T-helper 1 cell treated with Interleukin-12 subunit alpha and Interleukin-12 subunit beta and Interleukin-4 antibody, amounts not matched to agents 30 μg/mL and 1 μg/mL, for 36 hours (primary cell): Measurements from ENCODE around the gene AURKAIP1.

Experiments
- H3K27ac Mint-ChIP-seq: one replicate; pipeline ENCODE4 v1.8.0; 2021; ENCODE audit warnings: mild to moderate bottlenecking, mixed read lengths
- H3K27me3 Mint-ChIP-seq: one replicate; pipeline ENCODE4 v1.8.0; 2021; ENCODE audit warnings: low read depth, mixed read lengths
- H3K36me3 Mint-ChIP-seq: one replicate; pipeline ENCODE4 v1.8.0; 2021; ENCODE audit warnings: low read depth, mixed read lengths
- H3K4me1 Mint-ChIP-seq: one replicate; pipeline ENCODE4 v1.8.0; 2021; ENCODE audit warnings: low read depth, mixed read lengths
- H3K4me3 Mint-ChIP-seq: one replicate; pipeline ENCODE4 v1.8.0; 2021; ENCODE audit warnings: mild to moderate bottlenecking, moderate library complexity, mixed read lengths
- H3K9me3 Mint-ChIP-seq: one replicate; pipeline ENCODE4 v1.8.0; 2021; ENCODE audit warnings: mixed read lengths

Gene AURKAIP1

DNA sequence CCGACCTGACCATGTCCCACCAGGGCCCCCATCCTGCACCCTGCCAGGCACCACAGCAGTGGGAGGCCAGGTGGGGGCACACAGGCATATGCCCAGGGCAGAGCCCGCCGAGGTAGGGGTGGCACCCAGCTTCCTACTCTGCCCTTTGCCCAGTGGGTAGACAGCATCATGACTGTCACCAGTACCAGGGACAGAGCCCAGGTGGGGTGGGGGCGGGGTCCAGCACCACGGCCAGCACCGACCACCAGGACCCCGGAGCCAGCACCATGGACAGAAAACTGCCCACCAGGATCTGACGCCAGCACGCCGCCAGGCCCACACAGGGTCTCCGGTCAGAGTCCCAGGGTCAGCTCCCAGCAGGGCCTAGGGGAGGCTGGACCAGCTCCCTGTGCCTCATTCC is 40.2 kb downstream of the AURKAIP1 start:
- Mint-ChIP-seq H3K4me1 (peaks cover 1% of the 10 kb centered on the region), H3K27me3 (no peaks in the 10 kb centered on the region), H3K27ac (no peak overlapping the region), H3K4me3 (no peak overlapping the region), H3K36me3 (peaks cover 6% of the 10 kb centered on the region), H3K9me3 (no peaks in the 10 kb centered on the region)

DNA sequence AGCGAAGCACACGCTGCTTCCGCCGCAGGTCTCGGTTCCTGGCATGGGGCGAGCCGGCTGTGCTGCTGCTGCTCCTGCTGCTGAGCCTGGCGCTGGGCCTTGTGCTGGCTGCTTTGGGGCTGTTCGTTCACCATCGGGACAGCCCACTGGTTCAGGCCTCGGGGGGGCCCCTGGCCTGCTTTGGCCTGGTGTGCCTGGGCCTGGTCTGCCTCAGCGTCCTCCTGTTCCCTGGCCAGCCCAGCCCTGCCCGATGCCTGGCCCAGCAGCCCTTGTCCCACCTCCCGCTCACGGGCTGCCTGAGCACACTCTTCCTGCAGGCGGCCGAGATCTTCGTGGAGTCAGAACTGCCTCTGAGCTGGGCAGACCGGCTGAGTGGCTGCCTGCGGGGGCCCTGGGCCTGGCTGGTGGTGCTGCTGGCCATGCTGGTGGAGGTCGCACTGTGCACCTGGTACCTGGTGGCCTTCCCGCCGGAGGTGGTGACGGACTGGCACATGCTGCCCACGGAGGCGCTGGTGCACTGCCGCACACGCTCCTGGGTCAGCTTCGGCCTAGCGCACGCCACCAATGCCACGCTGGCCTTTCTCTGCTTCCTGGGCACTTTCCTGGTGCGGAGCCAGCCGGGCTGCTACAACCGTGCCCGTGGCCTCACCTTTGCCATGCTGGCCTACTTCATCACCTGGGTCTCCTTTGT is 41.3 kb downstream of the AURKAIP1 start:
- no peaks in the 10 kb centered on the region for H3K9me3 Mint-ChIP-seq
- peaks cover 3% of the 10 kb centered on the region for H3K4me1 Mint-ChIP-seq
- H3K27me3 Mint-ChIP-seq, result no peaks in the 10 kb centered on the region
- H3K36me3 Mint-ChIP-seq, result peaks cover 3% of the 10 kb centered on the region
- H3K4me3 Mint-ChIP-seq, result no peak overlapping the region
- no peak overlapping the region for H3K27ac Mint-ChIP-seq

DNA sequence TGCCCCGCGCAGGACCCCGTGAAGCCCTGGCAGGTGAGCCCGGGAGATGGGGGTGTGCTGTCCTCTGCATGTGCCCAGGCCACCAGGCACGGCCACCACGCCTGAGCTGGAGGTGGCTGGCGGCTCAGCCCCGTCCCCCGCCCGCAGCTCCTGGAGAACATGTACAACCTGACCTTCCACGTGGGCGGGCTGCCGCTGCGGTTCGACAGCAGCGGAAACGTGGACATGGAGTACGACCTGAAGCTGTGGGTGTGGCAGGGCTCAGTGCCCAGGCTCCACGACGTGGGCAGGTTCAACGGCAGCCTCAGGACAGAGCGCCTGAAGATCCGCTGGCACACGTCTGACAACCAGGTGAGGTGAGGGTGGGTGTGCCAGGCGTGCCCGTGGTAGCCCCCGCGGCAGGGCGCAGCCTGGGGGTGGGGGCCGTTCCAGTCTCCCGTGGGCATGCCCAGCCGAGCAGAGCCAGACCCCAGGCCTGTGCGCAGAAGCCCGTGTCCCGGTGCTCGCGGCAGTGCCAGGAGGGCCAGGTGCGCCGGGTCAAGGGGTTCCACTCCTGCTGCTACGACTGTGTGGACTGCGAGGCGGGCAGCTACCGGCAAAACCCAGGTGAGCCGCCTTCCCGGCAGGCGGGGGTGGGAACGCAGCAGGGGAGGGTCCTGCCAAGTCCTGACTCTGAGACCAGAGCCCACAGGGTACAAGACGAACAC is 42.1 kb downstream of the AURKAIP1 start:
- H3K27me3 Mint-ChIP-seq, result no peaks in the 10 kb centered on the region
- H3K4me3 Mint-ChIP-seq, result no peak overlapping the region
- H3K4me1 Mint-ChIP-seq, result peaks cover 3% of the 10 kb centered on the region
- no peaks in the 10 kb centered on the region for H3K9me3 Mint-ChIP-seq
- peaks cover 3% of the 10 kb centered on the region for H3K36me3 Mint-ChIP-seq
- H3K27ac Mint-ChIP-seq, result no peak overlapping the region

DNA sequence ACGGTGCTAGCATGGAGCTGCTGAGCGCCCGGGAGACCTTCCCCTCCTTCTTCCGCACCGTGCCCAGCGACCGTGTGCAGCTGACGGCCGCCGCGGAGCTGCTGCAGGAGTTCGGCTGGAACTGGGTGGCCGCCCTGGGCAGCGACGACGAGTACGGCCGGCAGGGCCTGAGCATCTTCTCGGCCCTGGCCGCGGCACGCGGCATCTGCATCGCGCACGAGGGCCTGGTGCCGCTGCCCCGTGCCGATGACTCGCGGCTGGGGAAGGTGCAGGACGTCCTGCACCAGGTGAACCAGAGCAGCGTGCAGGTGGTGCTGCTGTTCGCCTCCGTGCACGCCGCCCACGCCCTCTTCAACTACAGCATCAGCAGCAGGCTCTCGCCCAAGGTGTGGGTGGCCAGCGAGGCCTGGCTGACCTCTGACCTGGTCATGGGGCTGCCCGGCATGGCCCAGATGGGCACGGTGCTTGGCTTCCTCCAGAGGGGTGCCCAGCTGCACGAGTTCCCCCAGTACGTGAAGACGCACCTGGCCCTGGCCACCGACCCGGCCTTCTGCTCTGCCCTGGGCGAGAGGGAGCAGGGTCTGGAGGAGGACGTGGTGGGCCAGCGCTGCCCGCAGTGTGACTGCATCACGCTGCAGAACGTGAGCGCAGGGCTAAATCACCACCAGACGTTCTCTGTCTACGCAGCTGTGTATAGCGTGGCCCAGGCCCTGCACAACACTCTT is 42.8 kb downstream of the AURKAIP1 start:
- Mint-ChIP-seq H3K4me1 (peaks cover 3% of the 10 kb centered on the region), H3K27ac (no peak overlapping the region), H3K27me3 (no peaks in the 10 kb centered on the region), H3K4me3 (no peak overlapping the region), H3K36me3 (peaks cover 3% of the 10 kb centered on the region), H3K9me3 (no peaks in the 10 kb centered on the region)

DNA sequence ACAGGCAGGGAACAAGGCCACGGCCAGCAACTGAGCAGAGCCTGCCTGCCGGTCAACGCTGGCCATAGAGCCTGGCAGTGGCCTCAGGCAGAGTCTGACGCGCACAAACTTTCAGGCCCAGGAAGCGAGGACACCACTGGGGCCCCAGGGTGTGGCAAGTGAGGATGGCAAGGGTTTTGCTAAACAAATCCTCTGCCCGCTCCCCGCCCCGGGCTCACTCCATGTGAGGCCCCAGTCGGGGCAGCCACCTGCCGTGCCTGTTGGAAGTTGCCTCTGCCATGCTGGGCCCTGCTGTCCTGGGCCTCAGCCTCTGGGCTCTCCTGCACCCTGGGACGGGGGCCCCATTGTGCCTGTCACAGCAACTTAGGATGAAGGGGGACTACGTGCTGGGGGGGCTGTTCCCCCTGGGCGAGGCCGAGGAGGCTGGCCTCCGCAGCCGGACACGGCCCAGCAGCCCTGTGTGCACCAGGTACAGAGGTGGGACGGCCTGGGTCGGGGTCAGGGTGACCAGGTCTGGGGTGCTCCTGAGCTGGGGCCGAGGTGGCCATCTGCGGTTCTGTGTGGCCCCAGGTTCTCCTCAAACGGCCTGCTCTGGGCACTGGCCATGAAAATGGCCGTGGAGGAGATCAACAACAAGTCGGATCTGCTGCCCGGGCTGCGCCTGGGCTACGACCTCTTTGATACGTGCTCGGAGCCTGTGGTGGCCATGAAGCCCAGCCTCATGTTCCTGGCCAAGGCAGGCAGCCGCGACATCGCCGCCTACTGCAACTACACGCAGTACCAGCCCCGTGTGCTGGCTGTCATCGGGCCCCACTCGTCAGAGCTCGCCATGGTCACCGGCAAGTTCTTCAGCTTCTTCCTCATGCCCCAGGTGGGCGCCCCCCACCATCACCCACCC is 43.7 kb downstream of the AURKAIP1 start, which contains the start of gene TAS1R3:
Gene TAS1R3, plus strand, starts transcription at position 213 of the 898 bp plus-strand sequence. Its CDS starts 66 bp downstream, at position 279.
- H3K4me3 Mint-ChIP-seq, result no peak within 1 kb of the TSS
- H3K9me3 Mint-ChIP-seq, result no peaks in the 10 kb centered on the region
- H3K4me1 Mint-ChIP-seq, result peaks cover 3% of the 10 kb centered on the region
- H3K36me3 Mint-ChIP-seq, result peaks cover 3% of the 10 kb centered on the region
- H3K27me3 Mint-ChIP-seq, result no peaks in the 10 kb centered on the region
- no peak within 1 kb of the TSS for H3K27ac Mint-ChIP-seq

DNA sequence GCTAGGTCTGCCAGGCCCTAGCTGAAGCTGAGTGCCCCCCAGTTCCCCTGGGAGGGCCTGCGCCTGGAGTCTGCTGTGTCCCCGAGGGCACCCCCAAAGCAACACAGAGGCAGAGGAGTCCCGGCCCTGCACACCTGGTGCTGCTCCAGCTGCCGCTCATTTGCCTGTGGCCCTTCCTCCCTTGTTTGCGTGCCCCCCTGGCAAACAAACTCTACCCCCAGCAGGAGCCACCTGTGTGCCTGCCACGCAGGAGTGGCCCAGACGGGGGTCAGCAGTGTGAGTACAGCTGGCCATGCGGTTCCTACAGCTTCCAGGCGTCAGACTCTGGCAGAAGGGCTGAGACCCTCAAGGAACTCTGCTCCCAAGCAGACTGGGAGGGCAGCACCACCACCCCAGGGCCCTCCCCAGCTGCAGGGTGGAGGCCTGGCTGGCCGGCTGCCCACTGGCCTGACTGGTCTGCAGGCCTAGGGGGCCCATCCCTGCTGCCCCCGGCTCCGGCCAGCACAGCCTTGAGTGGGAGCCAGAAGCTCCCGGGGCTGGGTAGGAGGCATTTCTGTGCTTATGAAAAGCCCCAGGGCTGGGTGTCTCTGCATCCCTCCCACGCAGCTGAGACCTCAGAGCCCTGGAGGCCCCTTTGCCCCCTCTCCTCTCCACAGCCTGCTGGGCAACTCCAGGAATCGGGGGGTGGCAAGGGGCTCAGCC is 44.5 kb downstream of the AURKAIP1 start:
- Mint-ChIP-seq H3K27me3 (no peaks in the 10 kb centered on the region), H3K36me3 (peaks cover 3% of the 10 kb centered on the region), H3K4me1 (peaks cover 7% of the 10 kb centered on the region), H3K27ac (no peak overlapping the region), H3K4me3 (no peak overlapping the region), H3K9me3 (no peaks in the 10 kb centered on the region)

DNA sequence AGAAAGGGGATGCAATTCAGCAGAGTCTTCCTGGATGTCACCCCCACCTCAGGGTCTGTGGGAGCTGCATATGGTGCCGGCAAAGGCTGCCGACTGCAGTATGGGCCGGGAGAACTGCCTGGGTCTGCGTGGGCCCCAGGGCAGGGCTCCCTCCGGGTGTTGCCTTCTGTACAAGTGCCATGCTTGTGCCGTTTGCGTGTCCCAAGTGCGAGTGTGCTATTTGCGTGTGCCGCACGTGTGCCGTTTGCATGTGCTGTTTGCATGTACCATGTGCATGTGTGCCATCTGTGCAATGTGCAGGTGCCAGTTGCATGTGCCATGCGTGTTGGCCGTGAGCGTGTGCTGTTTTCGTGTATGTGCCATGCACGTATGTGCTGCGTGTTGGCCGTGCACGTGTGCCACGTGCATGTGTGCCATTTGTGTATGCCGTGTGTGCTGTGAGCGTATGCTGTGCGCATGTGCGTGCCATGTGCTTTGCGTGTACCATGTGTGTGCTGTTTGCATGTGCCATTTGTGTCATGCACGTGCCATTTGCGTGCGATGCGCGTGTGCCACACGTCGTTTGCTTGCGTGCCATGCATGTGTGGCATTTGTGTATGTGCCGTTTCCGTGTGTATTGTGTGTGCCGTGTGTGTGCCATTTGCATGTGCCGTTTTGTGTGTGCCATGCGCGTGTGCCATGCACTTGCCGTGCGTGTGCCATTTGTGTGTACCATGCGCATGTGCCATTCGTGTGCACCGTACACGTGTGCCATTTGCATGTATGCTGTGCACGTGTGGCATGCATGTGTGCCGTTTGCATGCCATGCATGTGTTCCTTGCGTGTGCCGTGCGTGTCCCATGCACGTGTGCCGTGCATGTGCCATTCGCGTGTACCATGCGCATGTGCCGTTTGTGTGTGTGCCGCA is 45.5 kb downstream of the AURKAIP1 start:
- Mint-ChIP-seq H3K9me3 (no peaks in the 10 kb centered on the region), H3K27me3 (no peaks in the 10 kb centered on the region), H3K4me1 (peaks cover 7% of the 10 kb centered on the region), H3K4me3 (no peak overlapping the region), H3K36me3 (peaks cover 3% of the 10 kb centered on the region), H3K27ac (no peak overlapping the region)

DNA sequence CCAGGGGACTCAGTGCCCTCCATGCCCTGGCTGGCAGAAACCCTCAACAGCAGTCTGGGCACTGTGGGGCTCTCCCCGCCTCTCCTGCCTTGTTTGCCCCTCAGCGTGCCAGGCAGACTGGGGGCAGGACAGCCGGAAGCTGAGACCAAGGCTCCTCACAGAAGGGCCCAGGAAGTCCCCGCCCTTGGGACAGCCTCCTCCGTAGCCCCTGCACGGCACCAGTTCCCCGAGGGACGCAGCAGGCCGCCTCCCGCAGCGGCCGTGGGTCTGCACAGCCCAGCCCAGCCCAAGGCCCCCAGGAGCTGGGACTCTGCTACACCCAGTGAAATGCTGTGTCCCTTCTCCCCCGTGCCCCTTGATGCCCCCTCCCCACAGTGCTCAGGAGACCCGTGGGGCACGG is 46.8 kb downstream of the AURKAIP1 start:
- H3K36me3 Mint-ChIP-seq, result peaks cover 3% of the 10 kb centered on the region
- H3K27ac Mint-ChIP-seq, result no peak overlapping the region
- no peaks in the 10 kb centered on the region for H3K27me3 Mint-ChIP-seq
- H3K4me3 Mint-ChIP-seq, result no peak overlapping the region
- H3K9me3 Mint-ChIP-seq, result no peaks in the 10 kb centered on the region
- H3K4me1 Mint-ChIP-seq, result peaks cover 11% of the 10 kb centered on the region

DNA sequence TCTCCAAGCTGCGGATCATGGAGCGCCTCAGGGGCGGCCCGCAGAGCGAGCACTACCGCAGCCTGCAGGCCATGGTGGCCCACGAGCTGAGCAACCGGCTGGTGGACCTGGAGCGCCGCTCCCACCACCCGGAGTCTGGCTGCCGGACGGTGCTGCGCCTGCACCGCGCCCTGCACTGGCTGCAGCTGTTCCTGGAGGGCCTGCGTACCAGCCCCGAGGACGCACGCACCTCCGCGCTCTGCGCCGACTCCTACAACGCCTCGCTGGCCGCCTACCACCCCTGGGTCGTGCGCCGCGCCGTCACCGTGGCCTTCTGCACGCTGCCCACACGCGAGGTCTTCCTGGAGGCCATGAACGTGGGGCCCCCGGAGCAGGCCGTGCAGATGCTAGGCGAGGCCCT is 47.7 kb downstream of the AURKAIP1 start:
- Mint-ChIP-seq H3K27ac (peak overlapping the region; percentile 36), H3K4me3 (no peak overlapping the region), H3K27me3 (no peaks in the 10 kb centered on the region), H3K36me3 (peaks cover 4% of the 10 kb centered on the region), H3K9me3 (no peaks in the 10 kb centered on the region), H3K4me1 (peaks cover 16% of the 10 kb centered on the region)

DNA sequence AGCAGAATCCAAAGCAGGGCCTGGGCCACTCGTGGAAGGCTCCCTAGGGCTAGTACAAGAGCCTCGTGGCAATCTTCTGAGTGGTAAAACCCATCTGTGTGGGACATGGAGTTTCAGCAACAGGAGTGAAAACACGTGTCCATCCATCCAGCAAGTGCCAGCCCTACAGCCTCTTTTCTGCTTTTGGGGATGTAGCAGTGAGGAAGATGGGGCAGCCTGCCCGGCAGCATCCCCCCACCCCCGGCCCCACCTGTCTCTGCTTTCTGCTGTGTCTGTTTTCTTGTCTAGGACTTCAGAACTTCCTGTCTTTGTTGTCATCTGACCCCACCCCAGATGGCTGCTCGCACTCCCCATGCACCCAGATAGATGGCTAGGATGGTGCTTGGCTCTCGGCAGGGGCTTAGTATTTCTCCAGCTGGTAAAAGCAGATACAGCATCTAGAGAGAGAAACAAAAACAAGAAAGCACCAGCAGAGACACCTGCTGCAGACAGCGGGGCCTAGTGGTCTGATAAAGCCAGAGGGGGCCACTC is 48.9 kb downstream of the AURKAIP1 start:
- Mint-ChIP-seq H3K36me3 (peaks cover 6% of the 10 kb centered on the region), H3K27ac (peak overlapping the region; percentile 80), H3K4me1 (peaks cover 21% of the 10 kb centered on the region), H3K27me3 (no peaks in the 10 kb centered on the region), H3K9me3 (no peaks in the 10 kb centered on the region), H3K4me3 (peak overlapping the region; percentile 83)

DNA sequence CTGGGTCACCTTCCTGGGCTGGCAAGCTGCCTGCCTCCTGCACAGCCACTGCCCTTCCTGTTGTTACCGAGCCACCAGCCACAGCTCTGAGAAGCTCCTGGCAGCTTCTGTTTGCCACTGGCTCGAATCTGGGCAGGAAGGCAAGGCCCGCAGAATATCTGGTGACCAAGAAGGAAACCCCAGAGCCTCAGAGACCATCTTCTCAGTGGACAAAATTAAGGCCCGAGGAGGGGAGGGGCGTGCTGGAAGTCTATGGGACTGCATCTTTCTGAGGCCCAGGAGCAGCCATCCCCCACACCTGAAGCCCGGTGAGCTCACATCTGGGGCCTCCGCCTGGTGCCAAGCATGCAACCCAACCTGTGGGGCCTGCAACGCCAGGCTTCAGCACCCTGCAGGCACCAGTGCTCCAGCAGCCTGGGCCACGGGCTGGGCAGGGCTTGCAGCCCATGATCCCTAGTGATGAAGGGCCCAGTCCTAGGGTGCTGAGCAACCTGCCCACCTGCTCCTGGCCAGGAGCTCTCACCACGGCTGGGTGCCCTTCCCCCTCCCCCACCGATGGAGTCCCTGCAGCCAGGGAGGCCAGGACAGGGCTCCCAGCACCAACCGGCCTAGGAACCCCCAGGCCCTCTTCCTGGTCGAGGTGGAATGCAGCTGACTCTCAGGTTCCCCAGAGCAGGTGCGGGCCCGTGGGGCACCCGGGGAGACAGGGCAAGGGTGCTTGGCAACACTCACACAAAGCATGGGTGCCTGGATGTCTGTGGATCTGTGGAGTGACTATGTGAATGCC is 49.5 kb downstream of the AURKAIP1 start:
- H3K36me3 Mint-ChIP-seq, result peaks cover 6% of the 10 kb centered on the region
- H3K4me3 Mint-ChIP-seq, result peak overlapping the region; percentile 83
- H3K9me3 Mint-ChIP-seq, result no peaks in the 10 kb centered on the region
- H3K27me3 Mint-ChIP-seq, result no peaks in the 10 kb centered on the region
- H3K4me1 Mint-ChIP-seq, result peaks cover 21% of the 10 kb centered on the region
- H3K27ac Mint-ChIP-seq, result peak overlapping the region; percentile 80
